GM18505 (cell line): ENCODE measurements around the gene GNAS-AS1.
"Not testable (repeated sequence)": the region's sequence is repeated elsewhere in the genome, so short reads cannot be mapped to it uniquely, and the experiment has no call there.

ENCODE experiments used
- ATAC-seq: cut with Tn5 transposase; IDR thresholded peaks from one replicate; pipeline ENCODE4 v1.9.1; 2021; ENCODE audit not compliant: unreplicated experiment
- POLR2A ChIP-seq: IDR thresholded peaks from 4 replicates; pipeline ENCODE4 v1.6.1; 2011; ENCODE audit warnings: borderline replicate concordance; ENCODE audit not compliant: insufficient read depth, insufficient read length; ENCODE audit errors: extremely low read depth

GNAS-AS1 gene

GRCh38 chr20:58841539-58842264 is 9.0 kb downstream of the GNAS-AS1 start:
- TF ChIP-seq POLR2A, result no peak
- ATAC-seq, result no peak

- no peak for ATAC-seq
- TF ChIP-seq POLR2A, result no peak
Observed at GRCh38 chr20:58840816-58841538, 9.7 kb downstream of the GNAS-AS1 start.

- no peak for TF ChIP-seq POLR2A
- ATAC-seq, result no peak
Observed at GRCh38 chr20:58839991-58840747, 10.5 kb downstream of the GNAS-AS1 start.

GRCh38 chr20:58839474-58839874 is 11.2 kb downstream of the GNAS-AS1 start:
- ATAC-seq, result no peak
- TF ChIP-seq POLR2A, result no peak

GRCh38 chr20:58838174-58838573 is 12.5 kb downstream of the GNAS-AS1 start:
- no peak for TF ChIP-seq POLR2A
- ATAC-seq, result no peak

- TF ChIP-seq POLR2A, result no peak
- ATAC-seq, result no peak
Observed at GRCh38 chr20:58837717-58838116, 13.0 kb downstream of the GNAS-AS1 start.

GRCh38 chr20:58836616-58837204 is 14.0 kb downstream of the GNAS-AS1 start:
- no peak for TF ChIP-seq POLR2A
- no peak for ATAC-seq

- no peak for ATAC-seq
- TF ChIP-seq POLR2A, result no peak
Observed at GRCh38 chr20:58835231-58835630, 15.5 kb downstream of the GNAS-AS1 start.

- no peak for TF ChIP-seq POLR2A
- no peak for ATAC-seq
Observed at GRCh38 chr20:58833921-58834320, 16.8 kb downstream of the GNAS-AS1 start.

- TF ChIP-seq POLR2A, result no peak
- no peak for ATAC-seq
Observed at GRCh38 chr20:58832457-58832856, 18.2 kb downstream of the GNAS-AS1 start.

GRCh38 chr20:58829531-58829941 is 21.2 kb downstream of the GNAS-AS1 start:
- no peak for TF ChIP-seq POLR2A
- ATAC-seq, result no peak

GRCh38 chr20:58828804-58829203 is 21.9 kb downstream of the GNAS-AS1 start:
- not testable (repeated sequence) for ATAC-seq

- TF ChIP-seq POLR2A, result no peak
- no peak for ATAC-seq
Observed at GRCh38 chr20:58828136-58828535, 22.6 kb downstream of the GNAS-AS1 start.
